SW 1271 (cell line): Measurements from ENCODE around the gene ZNF346.
"Not testable (repeated sequence)": the region's sequence is repeated elsewhere in the genome, so short reads cannot be mapped to it uniquely, and the experiment has no call there.

ENCODE experiments used
- DNase-seq, 2 experiments: peaks; one replicate each; lab custom pipeline; 2025; lab: John Stamatoyannopoulos, UW

The ZNF346 gene, protein sequence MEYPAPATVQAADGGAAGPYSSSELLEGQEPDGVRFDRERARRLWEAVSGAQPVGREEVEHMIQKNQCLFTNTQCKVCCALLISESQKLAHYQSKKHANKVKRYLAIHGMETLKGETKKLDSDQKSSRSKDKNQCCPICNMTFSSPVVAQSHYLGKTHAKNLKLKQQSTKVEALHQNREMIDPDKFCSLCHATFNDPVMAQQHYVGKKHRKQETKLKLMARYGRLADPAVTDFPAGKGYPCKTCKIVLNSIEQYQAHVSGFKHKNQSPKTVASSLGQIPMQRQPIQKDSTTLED

DNA sequence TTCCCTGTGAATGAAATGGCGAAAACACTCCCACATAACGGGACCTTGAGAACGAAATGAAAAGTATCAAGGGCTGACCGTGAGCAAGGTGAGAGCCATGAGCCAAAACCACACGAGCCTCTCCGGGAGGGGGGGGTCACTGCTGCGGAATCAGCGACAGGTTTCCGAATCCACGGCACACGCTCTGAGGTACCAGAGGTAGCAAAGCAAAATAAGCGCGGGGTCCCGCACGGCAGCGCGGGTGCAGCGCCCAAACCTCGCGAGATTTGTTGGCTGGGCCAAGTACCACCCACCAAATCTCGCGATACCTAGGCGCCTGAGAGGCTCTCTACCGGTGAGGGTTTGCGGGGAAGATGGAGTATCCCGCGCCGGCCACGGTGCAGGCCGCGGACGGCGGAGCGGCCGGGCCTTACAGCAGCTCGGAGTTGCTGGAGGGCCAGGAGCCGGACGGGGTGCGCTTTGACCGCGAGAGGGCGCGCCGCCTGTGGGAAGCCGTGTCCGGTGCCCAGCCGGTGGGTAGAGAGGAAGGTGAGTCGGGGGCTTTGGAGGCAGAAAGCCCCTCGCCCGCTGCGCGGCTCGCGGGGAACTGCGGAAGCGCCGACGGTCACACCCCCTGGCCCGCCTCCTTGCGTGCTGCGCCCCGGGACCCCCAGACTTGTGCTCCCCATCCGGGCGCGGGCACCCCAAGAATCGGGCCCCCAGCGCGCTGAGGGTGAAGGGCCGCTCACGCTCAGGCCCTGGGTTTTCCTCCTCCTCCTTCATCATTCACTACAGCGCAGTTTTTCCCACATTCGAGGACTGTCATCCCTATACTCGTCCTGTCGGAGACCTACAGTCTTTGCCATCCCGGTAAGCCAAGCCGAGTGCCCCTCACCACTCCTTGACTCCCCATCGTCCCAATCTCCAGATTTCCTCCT is at the start of gene ZNF346:
TSS of gene ZNF346 (plus strand) at position 311 of the 917 bp plus-strand sequence. CDS start at position 354, 43 bp downstream.
- DNase-seq, result peak; percentile 80 to 93

DNA sequence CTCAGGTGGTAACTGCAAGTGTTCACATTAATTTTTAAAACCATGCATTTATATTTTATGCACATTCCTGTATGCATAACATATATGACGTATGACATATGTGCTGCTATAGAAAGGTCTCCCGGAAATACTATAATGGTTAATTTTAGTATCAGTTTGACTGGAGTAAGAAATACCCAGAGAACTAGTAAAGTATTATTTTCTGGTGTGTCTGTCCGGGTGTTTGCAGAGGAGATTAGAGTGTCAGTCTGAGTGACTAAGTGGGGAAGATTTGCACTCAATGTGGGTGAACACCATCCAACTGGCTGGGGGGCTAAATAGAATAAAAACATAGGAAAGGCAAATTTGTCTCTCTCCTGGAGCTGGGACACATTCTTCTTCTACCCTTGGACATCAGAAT is 42.8 kb upstream of the ZNF346 start:
- DNase-seq, result no peak

DNA sequence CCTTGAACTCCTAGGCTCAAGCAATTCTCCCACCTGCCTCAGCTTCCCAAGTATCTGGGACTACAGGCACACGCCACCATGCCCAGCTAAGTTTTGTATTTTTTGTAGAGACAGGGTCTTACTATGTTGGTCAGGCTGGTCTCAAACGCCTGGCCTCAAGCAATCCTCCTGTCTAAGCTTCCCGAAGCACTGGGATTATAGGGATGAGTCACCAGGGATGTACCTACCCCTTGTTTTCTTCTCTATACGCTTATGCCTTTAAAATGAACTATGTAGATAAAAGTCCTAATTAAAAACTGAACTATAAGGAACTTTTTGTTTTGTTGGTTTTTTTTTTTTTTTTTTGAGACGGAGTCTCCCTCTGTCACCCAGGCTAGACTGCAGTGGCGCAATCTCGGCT is 41.7 kb upstream of the ZNF346 start:
- DNase-seq, result no peak

DNA sequence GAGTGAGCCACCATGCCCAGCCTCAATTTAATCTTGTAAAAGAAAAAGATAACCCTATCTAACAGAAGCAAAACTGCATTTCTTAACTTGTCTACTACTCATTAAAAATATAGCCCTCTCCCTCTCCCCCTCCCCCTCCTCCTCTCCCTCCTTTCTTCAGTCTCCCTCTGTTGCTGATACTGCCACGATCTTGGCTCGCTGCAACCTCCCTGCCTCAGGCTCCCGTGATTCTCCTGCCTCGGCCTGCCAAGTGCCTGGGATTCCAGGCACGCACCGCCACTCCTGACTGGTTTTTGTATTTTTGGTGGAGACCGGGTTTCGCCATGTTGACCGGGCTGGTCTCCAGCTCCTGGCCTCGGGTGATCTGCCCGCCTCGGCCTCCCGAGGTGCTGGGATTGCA is 39.4 kb upstream of the ZNF346 start:
- DNase-seq, result not testable (repeated sequence)

DNA sequence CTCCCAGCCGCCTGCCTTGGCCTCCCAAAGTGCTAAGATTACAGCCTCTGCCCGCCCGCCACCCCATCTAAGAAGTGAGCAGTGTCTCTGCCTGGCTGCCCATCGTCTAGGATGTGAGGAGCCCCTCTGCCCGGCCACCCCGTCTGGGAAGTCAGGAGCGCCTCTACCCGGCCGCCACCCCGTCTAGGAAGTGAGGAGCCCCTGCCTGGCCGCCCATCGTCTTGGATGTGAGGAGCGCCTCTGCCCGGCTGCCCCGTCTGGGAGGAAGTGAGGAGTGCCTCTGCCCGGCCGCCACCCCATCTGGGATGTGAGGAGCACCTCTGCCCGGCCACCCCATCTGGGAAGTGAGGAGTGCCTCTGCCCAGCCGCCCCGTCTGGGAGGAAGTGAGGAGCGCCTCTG is 38.9 kb upstream of the ZNF346 start:
- not testable (repeated sequence) for DNase-seq

DNA sequence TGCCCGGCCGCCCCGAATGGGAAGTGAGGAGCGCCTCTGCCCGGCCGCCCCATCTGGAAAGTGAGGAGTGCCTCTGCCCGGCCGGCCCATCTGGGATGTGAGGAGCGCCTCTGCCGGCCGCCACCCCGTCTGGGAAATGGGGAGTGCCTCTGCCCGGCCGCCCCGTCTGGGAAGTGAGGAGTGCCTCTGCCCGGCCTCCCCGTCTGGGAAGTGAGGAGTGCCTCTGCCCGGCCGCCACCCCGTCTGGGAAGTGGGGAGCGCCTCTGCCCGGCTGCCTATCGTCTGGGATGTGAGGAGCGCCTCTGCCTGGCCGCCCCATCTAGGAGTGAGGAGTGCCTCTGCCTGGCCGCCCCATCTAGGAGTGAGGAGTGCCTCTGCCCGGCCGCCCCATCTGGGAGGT is 38.3 kb upstream of the ZNF346 start:
- not testable (repeated sequence) for DNase-seq

DNA sequence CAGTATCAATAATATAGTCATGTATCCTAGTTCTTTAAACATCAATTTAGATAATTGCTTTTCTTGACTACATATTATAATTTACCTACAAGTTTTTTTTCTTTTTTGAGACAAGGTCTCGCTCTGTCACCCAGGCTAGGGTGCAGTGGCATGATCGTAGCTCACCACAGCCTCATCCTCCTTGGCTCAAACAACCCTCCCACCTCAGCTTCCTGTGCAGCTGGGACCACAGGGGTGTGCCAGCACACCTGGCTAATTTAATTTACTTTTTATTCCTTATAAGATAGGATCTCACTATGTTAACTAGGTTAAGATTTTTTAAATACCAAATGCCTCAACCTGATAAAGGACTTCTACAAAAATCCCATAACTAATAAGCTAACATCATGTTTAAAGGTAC is 37.0 kb upstream of the ZNF346 start:
- DNase-seq, result no peak

DNA sequence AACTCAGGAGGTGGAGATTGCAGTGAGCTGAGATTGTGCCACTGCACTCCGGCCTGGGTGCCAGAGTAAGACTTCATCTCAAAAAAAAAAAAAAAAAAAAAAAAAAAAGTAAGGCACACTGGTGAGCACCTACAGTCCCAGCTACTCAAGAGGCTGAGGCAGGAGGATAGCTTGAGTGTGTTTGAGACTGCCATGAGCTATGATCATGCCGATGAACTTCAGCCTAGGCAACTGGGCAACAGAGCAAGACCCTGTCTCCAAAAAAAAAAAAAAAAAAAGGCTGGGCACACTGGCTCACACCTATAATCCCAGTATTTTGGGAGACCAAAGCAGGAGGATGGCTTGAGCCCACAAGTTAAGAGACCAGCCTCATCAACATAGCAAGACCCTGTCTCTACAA is 36.2 kb upstream of the ZNF346 start:
- DNase-seq, result no peak

DNA sequence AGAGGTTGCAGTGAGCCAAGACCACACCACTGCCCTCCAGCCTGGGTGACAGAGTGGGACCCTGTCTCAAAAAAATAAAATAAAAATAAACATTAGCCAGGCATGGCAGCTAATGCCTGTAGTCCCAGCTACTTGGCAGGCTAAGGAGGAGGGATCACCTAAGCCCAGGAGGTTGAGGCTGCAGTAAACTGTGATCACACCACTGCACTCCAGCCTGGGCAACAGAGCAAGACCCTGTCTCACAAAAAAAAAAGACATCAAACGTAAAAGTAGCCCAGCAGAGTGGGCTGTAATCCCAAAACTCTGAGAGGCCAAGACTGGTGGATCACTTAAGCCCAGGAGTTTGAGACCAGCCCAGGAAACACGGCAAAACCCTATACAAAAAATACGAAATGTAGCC is 34.9 kb upstream of the ZNF346 start:
- DNase-seq, result no peak

DNA sequence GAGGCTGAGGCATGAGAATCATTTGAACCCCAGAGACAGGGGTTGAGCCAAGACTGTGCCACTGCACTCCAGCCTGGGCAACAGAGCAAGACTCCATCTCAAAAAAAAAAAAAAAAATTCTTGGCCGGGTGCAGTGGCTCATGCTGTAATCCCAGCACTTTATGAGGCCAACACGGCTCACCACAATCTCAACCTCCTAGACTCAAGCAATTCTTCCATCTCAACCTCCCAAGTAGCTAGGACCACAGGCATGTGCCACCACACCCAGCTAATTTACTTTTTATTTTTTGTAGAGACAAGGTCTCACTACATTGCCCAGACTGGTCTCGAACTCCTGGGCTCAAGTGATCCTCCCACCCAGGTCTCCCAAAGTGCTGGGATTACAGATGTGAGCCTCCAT is 29.4 kb upstream of the ZNF346 start:
- not testable (repeated sequence) for DNase-seq

DNA sequence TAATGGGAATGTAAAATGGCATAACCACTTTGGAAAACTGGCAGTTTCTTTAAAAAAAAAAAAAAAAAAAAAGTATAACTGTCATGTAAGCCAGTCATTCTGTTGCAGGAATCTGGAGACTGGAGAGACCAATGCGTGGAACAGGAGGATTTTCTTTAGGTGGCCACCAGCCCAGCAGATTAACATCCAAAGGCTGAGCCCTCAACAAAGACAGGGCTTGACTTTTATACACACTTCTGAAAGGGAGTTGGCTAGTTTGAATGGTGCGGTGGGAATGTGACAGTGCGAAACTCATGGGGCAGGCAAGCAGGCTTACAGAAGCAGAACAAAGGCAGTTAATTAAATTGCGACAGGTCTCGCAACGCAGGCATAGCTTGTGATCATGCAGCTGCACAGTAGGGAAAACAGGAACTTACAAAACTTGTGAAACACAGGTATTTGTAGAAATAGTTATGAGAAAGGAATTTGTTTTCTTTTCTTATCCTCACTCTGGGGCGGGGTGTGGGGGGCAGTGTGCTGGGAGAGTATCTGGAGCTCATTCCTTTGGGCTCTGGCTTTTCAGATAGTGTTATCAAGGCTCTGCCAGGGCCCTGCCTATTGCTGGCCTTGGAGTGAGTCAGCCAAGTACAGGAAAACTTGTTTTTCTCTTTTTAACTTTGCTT is 27.9 kb upstream of the ZNF346 start:
- no peak for DNase-seq

DNA sequence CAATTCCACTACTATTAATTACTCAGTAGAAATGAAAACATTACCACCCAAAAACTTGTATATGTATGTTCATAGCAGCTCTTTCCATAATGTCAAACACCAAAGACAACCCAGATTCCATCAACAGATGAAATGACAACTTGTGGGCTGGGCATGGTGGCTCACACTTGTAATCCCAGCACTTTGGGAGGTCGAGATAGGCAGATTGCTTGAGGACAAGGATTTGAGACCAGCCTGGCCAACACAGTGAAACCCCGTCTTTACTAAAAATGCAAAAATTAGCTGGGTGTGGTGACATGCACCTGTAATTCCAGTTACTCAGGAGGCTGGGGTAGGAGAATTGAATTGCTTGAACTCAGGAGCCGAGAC is 27.4 kb upstream of the ZNF346 start:
- no peak for DNase-seq

DNA sequence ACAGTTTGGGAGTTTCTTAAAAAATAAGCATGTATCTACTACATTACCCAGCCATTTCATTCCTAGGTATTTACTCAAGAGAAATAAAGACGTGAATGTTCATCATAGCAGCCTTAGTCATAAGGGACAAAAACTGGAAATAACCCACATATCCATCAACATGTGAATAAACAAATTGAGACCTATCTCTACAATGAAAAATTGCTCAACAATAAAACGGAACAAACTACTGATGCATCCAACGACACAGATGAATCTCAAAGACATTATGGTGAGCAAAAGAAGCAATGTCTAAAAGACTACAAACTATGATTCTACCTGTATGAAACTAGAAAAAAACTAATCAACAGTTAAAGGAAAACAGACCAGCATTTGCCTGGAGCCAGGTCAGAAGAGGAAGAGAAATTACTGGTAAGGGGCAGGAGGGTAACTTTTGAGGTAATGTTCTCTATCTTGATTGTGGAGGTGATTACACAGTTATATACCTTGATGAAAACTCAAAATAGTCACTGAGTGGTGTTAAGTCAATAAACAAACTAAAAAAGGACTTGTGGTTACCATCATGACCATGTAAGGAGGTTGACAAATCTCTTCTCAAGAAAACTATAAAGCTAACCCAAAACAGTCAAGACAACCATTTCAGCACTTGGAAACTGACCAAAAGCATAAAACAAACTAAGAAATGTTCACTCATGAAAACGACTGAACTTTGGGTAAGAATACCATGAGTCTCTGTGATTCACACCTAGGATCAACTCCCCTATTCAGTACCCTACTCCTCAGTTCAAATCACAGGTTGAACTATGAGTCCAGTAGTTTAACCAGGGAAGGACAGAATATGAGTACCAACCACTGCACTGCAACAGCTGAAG is 26.4 kb upstream of the ZNF346 start:
- peak in 1 of 2 experiments; percentile 31 for DNase-seq

DNA sequence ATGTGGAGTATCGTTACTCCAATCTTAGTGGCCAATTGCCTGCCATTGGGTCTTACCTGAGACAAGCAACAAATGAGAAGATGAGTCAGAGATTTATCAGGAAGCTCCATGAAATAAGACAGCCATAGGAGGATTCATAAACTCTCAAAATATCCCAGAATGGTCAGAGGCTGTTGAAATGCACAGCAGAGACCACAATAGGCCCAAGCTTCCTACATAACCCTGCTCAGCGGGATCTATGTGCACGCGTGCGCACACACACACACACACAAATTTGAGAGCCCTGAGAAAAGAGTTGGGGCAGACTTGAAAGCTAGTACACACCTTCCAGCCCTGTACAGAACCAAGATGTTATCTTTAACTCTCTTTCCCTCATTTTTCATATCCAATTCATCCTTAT is 25.7 kb upstream of the ZNF346 start:
- DNase-seq, result no peak

DNA sequence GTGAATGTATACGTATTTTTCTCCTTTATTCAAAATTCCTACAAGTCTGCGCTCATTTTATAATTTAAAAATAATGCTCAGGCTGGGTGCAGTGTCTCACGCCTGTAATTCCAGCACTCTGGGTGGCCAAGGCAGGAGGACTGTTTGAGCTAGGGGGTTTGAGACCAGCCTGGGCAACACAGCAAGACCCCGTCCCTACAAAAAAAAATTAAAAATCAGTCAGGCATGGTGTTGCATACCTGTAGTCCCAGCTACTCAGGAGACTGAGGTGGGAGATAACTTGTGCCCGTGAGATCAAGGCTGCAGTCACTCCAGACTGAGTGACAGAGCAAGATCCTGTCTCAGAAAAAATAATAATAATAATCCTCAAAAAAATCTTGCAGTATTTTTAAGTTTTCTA is 23.7 kb upstream of the ZNF346 start:
- no peak for DNase-seq

DNA sequence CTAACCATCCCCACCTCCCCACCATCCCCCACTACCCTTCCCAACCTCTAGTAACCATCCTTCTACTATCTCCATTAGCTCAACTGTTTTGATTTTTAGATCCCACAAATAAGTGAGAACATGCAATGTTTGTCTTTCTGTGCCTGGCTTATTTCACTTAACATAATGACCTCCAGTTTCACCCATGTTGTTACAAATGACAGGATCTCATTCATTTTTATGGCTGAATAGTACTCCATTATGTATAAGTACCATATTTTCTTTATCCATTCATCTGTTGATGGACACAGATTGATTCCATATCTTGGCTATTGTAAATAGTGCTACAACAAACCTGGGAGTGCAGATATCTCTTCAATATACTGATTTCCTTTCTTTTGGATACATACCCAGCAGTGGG is 23.0 kb upstream of the ZNF346 start:
- not testable (repeated sequence) for DNase-seq

DNA sequence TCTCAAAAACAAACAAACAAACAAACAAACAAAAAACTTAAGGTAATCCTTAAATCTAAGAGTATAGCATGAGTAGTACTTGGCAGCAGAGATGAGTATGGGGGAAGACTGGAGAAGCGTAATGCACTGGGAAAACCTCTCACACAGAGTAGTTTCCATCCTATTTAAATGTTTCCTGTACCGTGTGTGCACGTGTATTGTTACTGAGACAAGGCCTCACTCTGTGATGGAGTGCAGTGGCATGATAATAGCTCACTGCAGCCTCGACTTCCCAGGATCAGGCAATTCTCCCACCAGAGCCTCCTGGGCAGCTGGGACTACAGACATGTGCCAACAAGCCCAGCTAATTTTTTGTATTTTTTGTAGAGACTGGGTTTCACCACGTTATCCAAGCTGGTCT is 18.8 kb upstream of the ZNF346 start:
- no peak for DNase-seq

DNA sequence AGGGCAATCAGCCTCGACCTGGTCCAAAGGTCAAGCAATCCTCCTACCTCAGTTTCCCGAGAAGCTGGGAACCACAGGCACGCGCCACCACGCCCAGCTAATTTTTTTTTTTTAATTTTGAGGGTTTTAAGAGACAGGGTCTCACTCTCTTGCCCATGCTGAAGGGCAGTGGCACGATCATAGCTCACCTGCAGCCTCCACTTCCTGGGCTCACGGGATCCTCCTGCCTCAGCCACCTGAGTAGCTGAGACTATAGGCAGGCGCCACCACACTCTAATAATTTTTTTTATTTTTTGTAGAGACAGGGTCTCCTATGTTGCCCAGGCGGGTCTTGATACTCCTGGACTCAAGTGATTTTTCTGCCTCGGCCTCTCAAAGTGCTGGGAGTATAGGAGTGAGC is 17.5 kb upstream of the ZNF346 start:
- no peak for DNase-seq

DNA sequence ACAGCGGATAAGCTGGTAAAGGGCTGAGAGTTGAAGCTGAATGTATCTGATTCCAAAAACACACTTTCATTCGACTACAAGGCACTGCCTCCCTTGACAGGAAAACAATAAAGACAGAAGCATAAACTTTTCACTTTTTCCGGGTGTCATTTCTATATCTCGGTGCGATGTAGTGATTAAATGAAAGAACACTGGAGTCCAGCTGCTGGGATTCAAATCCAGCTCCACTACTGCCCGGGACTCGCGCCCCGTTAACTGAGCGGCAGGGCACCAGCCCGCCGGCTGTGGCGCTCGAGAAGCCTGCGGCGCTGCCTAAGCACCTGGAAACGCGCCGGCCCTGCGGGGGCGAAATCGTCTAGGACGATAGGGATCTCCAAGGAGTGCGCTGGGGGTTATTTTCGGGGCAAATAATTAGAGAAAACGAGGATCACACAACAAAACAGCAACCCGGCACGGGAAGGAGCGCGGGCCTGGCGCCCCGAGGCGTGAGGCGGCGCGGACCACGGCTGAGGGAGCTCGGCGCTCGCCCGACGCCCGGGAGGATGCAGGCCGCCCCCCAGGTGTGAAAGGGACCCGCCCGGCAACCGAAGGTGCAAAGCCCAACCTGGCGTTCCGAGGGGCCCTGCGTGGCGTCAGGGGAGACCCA is 16.8 kb upstream of the ZNF346 start:
- DNase-seq, result peak; percentile 37 to 58

DNA sequence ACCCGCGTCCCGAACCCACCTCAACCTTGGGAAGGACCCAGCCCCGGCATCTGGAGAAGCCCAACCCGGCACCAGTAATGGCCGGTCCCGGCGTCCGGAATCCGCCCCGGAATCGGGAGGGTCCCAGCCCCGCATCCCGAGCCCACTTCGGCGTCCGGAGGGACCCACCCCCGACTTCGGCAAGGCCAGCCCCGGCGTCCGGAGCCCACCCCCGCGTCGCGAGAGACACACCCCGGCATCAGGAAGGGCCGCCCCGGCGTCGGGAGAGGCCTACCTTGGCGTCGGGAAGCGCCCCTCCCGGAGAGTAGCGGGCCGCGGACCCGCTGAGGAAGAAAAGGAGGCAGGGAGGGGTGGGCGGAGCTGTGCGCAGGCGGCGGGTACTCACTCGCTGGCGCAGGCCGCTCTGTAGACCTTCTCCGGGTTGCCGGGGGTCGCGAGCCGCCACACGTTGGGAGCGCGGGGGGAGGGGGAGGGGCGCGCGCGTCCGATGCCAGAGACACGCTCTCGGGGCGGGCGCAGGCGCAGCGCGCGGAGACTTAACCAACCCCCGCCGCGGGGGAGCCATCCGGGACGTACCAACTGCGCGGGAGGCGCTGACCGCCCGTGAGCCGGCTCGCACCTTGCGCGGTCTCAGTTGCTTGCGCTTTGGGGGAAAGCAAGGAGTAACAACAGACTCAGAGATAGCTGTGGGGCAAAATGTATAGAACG is 16.1 kb upstream of the ZNF346 start, which contains the start of gene UIMC1:
TSS of gene UIMC1 (minus strand) at position 515 of the 708 bp plus-strand sequence. CDS start 24,164 bp downstream, outside the sequence.
- DNase-seq, result peak; percentile 83 to 91
